Measurements from ENCODE around the gene CES3. TPM values are rescaled to one million over a fixed set of nuclear protein-coding genes. Genes with fewer than 3 reads are reported as not detected.

Gene CES3
- polyA plus RNA-seq, 1 donor (not counting 4 experiments of a cell fraction or from before 2014, with no cell fraction given) = 1.5 TPM

GRCh38 chr16:67011274-67011673, 50.2 kb downstream of the CES3 start:
- DNase-seq (ENCODE audit: low read depth, low spot score) = no peak
- Histone ChIP-seq H3K27me3 (ENCODE audit: control insufficient read depth, extremely low read depth, insufficient read depth, low read length) (peaks cover 10% of the 10 kb centered on the region), H3K27ac (ENCODE audit: control insufficient read depth, insufficient read depth, low read length) (no peak overlapping the region), H3K9me1 (ENCODE audit: control insufficient read depth, extremely low read depth, insufficient read depth, low read length) (no peaks in the 10 kb centered on the region), H3K4me3 (ENCODE audit: control insufficient read depth in 2 of 3, extremely low read depth in 1 of 3, insufficient read depth in 2 of 3, low read depth in 1 of 3, low read length in 3 of 3) (no peak overlapping the region), H3K4me2 (ENCODE audit: control insufficient read depth, extremely low read depth, insufficient read depth, low read depth, low read length) (no peak overlapping the region), H3K79me2 (ENCODE audit: control insufficient read depth, insufficient read depth, low read length) (no peaks in the 10 kb centered on the region), H3K4me1 (ENCODE audit: control insufficient read depth, extremely low read depth, insufficient read depth, low read length) (peaks cover 7% of the 10 kb centered on the region), H3K9me3 (ENCODE audit: control insufficient read depth, low read depth, low read length) (no peaks in the 10 kb centered on the region), H4K20me1 (ENCODE audit: control insufficient read depth, extremely low read depth, insufficient read depth, low read length) (no peaks in the 10 kb centered on the region), H2AFZ (ENCODE audit: control insufficient read depth, low read length) (no peak overlapping the region), H3K9ac (ENCODE audit: control insufficient read depth, extremely low read depth, insufficient read depth, low read length) (no peak overlapping the region), H3K36me3 (ENCODE audit: control insufficient read depth in 2 of 2, extremely low read depth in 1 of 2, insufficient read depth in 2 of 2, low read length in 2 of 2) (no peaks in the 10 kb centered on the region)
- no peak for TF ChIP-seq EZH2 (IDR thresholded peaks at IDR 0.05; ENCODE audit: low read length)
- TF ChIP-seq CTCF (optimal IDR thresholded peaks at IDR 0.05 in 1 of 3, IDR thresholded peaks at IDR 0.05 in 1 of 3, conservative IDR thresholded peaks at IDR 0.05 in 1 of 3; ENCODE audit: extremely low read depth in 1 of 3, insufficient read depth in 2 of 3, low read length in 3 of 3) = no peak
- dilution Hi-C loops (cut with MboI; ENCODE audit: extremely low pct_ligation_motif_present, low sequenced_read_pairs) = no loop called here
- FAIRE-seq = no peak

- Histone ChIP-seq H3K4me3 (ENCODE audit: control insufficient read depth in 2 of 3, extremely low read depth in 1 of 3, insufficient read depth in 2 of 3, low read depth in 1 of 3, low read length in 3 of 3) (peak overlapping the region; percentile 20 to 54 (median 49)), H3K79me2 (ENCODE audit: control insufficient read depth, insufficient read depth, low read length) (no peaks in the 10 kb centered on the region), H3K9ac (ENCODE audit: control insufficient read depth, extremely low read depth, insufficient read depth, low read length) (peak overlapping the region; percentile 9), H3K4me2 (ENCODE audit: control insufficient read depth, extremely low read depth, insufficient read depth, low read depth, low read length) (peak overlapping the region; percentile 62), H3K9me1 (ENCODE audit: control insufficient read depth, extremely low read depth, insufficient read depth, low read length) (no peaks in the 10 kb centered on the region), H3K4me1 (ENCODE audit: control insufficient read depth, extremely low read depth, insufficient read depth, low read length) (peaks cover 13% of the 10 kb centered on the region), H3K27me3 (ENCODE audit: control insufficient read depth, extremely low read depth, insufficient read depth, low read length) (peaks cover 10% of the 10 kb centered on the region), H3K36me3 (ENCODE audit: control insufficient read depth in 2 of 2, extremely low read depth in 1 of 2, insufficient read depth in 2 of 2, low read length in 2 of 2) (no peaks in the 10 kb centered on the region), H3K27ac (ENCODE audit: control insufficient read depth, insufficient read depth, low read length) (no peak overlapping the region), H4K20me1 (ENCODE audit: control insufficient read depth, extremely low read depth, insufficient read depth, low read length) (no peaks in the 10 kb centered on the region), H3K9me3 (ENCODE audit: control insufficient read depth, low read depth, low read length) (no peaks in the 10 kb centered on the region), H2AFZ (ENCODE audit: control insufficient read depth, low read length) (peak overlapping the region; percentile 40)
- DNase-seq (ENCODE audit: low read depth, low spot score) (no peak), FAIRE-seq (no peak)
- dilution Hi-C loops (cut with MboI; ENCODE audit: extremely low pct_ligation_motif_present, low sequenced_read_pairs) = no loop called here
- TF ChIP-seq CTCF (optimal IDR thresholded peaks at IDR 0.05 in 1 of 3, IDR thresholded peaks at IDR 0.05 in 1 of 3, conservative IDR thresholded peaks at IDR 0.05 in 1 of 3; ENCODE audit: extremely low read depth in 1 of 3, insufficient read depth in 2 of 3, low read length in 3 of 3) = no peak
- peak; percentile 29 for TF ChIP-seq EZH2 (IDR thresholded peaks at IDR 0.05; ENCODE audit: low read length)
Observed at GRCh38 chr16:67013233-67013822, 52.3 kb downstream of the CES3 start.

Data from keratinocyte (primary cell).